ENCODE measurements around the gene HOATZ.

HOATZ gene

DNA sequence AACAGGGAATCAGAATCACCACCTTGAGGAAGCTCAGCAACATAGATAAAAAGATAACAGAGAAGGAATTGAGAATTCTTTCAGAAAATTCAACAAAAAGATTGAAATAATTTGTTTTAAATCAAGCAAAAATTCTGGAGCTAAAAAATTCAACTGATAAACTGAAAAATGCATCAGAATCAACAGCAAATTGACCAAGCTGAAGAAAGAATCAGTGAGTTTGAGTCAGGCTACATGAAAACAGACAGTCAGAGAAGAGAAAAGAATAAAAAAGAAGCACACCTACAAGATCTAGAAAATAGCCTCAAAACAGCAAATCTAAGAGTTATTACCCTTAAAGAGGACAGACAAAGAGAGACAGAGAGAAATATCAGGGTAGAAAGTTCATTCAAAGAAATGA lies 31.1 kb upstream of the HOATZ start:
- Histone ChIP-seq H3K27ac (ENCODE audit: insufficient read depth, low read depth, low read length, poor library complexity, severe bottlenecking) (no peak overlapping the region), H3K27me3 (ENCODE audit: control insufficient read depth, insufficient read depth, low read length, poor library complexity, severe bottlenecking) (no peaks in the 10 kb centered on the region), H3K36me3 (ENCODE audit: control insufficient read depth, insufficient read depth, low read length) (no peaks in the 10 kb centered on the region), H3K4me3 (ENCODE audit: insufficient read depth, low read depth, low read length) (no peak overlapping the region), H3K9me3 (ENCODE audit: control insufficient read depth, low read length) (peaks cover 6% of the 10 kb centered on the region), H3K4me1 (ENCODE audit: control insufficient read depth, insufficient read depth, low read length) (no peaks in the 10 kb centered on the region)

DNA sequence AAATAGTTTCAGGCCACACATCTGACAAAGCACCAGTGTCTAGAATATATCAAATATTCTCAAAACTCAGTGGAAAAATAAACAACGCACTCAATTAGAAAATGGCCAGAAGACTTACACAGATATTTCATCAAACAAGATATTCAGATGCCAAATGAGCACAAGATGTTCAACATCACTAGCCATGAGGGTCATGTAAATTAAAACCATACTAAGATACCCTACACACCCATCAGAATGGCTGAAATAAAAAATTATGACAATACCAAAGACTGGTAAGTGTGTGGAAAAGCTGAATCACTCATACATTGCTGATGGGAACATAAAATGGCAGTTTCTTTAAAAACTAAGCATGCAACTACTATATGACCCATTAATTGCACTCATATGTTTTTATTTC lies 24.1 kb upstream of the HOATZ start:
- WGBS, 2 experiments = 92 to 95% methylated on average over 1 of the region's 1 CpG
- Histone ChIP-seq H3K9me3 (ENCODE audit: control insufficient read depth, low read length) (peaks cover 3% of the 10 kb centered on the region), H3K4me3 (ENCODE audit: insufficient read depth, low read depth, low read length) (no peak overlapping the region), H3K27ac (ENCODE audit: insufficient read depth, low read depth, low read length, poor library complexity, severe bottlenecking) (no peak overlapping the region), H3K27me3 (ENCODE audit: control insufficient read depth, insufficient read depth, low read length, poor library complexity, severe bottlenecking) (peaks cover 48% of the 10 kb centered on the region), H3K4me1 (ENCODE audit: control insufficient read depth, insufficient read depth, low read length) (peaks cover 11% of the 10 kb centered on the region), H3K36me3 (ENCODE audit: control insufficient read depth, insufficient read depth, low read length) (no peaks in the 10 kb centered on the region)

DNA sequence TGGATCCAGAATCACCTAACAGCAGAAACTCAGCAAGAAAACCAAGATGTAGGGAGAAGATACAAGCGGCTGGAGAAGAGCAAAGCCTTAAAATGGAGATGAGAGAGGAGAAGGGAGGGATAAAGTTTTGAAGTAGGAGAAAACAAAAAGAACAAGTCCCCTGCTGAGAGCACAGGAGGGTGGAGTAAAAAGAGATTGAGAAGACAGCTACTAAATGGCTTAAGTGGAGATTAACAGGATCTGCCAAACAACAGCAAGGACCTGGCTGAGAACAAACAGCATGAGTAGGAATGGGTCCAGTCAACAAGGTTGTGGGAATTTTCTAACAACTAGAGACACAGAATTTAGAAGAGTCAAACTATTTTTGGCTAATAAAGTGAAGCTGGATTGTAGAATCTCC lies 20.5 kb upstream of the HOATZ start:
- peaks cover 11% of the 10 kb centered on the region for H3K4me1 ChIP-seq (ENCODE audit: control insufficient read depth, insufficient read depth, low read length)

DNA sequence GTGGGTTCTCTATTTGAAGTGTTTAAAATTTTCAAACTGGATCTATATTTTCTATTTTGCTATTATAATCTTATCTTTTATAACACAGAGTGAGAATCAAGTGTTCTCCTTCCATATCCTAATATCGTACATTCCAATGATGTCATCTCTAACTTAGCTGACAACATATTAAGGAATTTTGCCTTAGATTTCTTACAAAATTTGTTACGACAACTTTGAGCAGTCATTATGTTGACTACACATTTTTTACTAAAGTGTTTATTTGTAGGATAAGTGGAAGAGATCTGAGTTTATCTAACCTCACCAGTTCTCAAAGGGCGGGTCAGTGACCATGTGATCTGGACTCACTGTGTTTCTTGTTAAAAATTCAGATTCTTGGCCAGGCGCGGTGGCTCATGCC lies 15.1 kb upstream of the HOATZ start:
- Histone ChIP-seq H3K27ac (ENCODE audit: insufficient read depth, low read depth, low read length, poor library complexity, severe bottlenecking) (no peak overlapping the region), H3K27me3 (ENCODE audit: control insufficient read depth, insufficient read depth, low read length, poor library complexity, severe bottlenecking) (peaks cover 41% of the 10 kb centered on the region), H3K36me3 (ENCODE audit: control insufficient read depth, insufficient read depth, low read length) (no peaks in the 10 kb centered on the region), H3K9me3 (ENCODE audit: control insufficient read depth, low read length) (no peaks in the 10 kb centered on the region), H3K4me3 (ENCODE audit: insufficient read depth, low read depth, low read length) (no peak overlapping the region), H3K4me1 (ENCODE audit: control insufficient read depth, insufficient read depth, low read length) (peaks cover 3% of the 10 kb centered on the region)
- WGBS, 2 experiments = 87 to 91% methylated on average over 4 to 5 of the region's 5 CpGs

More for the DNA sequence above, 20.5 kb upstream of the HOATZ start:
- Histone ChIP-seq H3K36me3 (ENCODE audit: control insufficient read depth, insufficient read depth, low read length) (no peaks in the 10 kb centered on the region), H3K9me3 (ENCODE audit: control insufficient read depth, low read length) (no peaks in the 10 kb centered on the region), H3K4me3 (ENCODE audit: insufficient read depth, low read depth, low read length) (no peak overlapping the region), H3K27me3 (ENCODE audit: control insufficient read depth, insufficient read depth, low read length, poor library complexity, severe bottlenecking) (peaks cover 79% of the 10 kb centered on the region), H3K27ac (ENCODE audit: insufficient read depth, low read depth, low read length, poor library complexity, severe bottlenecking) (no peak overlapping the region)
- WGBS, 2 experiments = 15 to 18% methylated on average over 1 of the region's 1 CpG

DNA sequence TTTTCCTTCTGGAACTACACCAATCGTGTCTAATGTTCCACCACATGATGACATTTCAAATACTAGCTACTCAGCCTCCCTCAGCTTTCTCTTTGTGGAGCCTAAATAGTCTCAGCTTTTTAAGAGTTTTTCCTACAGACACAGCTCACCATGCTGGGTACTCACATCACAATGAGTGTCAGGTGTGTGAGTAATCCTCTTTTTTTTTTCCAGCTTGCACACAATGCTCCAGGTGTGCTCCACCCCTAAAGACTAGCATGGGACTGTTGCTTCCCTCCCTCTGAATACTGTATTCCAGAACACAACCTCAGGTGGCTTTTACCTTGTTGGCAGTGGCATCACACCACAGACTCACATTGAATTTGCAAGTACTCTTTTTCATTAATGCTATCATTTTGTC lies 14.1 kb upstream of the HOATZ start:
- no peaks in the 10 kb centered on the region for H3K4me1 ChIP-seq (ENCODE audit: control insufficient read depth, insufficient read depth, low read length)
- no peaks in the 10 kb centered on the region for H3K36me3 ChIP-seq (ENCODE audit: control insufficient read depth, insufficient read depth, low read length)
- no peaks in the 10 kb centered on the region for H3K9me3 ChIP-seq (ENCODE audit: control insufficient read depth, low read length)
- no peak overlapping the region for H3K27ac ChIP-seq (ENCODE audit: insufficient read depth, low read depth, low read length, poor library complexity, severe bottlenecking)
- WGBS, 2 experiments = 87 to 97% methylated on average over 1 of the region's 1 CpG
- H3K27me3 ChIP-seq (ENCODE audit: control insufficient read depth, insufficient read depth, low read length, poor library complexity, severe bottlenecking) = peaks cover 31% of the 10 kb centered on the region
- H3K4me3 ChIP-seq (ENCODE audit: insufficient read depth, low read depth, low read length) = no peak overlapping the region

DNA sequence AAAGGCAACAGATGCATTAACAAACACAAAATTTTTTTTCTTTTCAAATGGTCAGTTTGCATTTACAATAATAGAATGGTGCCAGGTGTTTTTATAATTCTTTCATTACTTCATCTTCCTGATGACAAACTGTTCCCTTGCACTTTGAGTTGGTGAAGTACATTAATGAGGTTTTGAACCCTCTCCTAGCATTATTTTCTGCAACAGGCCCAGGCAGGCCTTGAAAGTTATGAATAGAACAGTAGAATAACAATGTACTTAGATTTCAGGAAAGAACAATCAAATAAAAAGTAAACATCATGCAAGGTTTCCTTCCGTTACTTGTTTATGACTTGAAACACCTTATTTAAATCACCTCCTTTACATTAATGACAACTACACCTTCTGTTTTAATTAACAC lies 12.0 kb upstream of the HOATZ start:
- Histone ChIP-seq H3K4me3 (ENCODE audit: insufficient read depth, low read depth, low read length) (no peak overlapping the region), H3K36me3 (ENCODE audit: control insufficient read depth, insufficient read depth, low read length) (no peaks in the 10 kb centered on the region), H3K27me3 (ENCODE audit: control insufficient read depth, insufficient read depth, low read length, poor library complexity, severe bottlenecking) (peaks cover 10% of the 10 kb centered on the region), H3K9me3 (ENCODE audit: control insufficient read depth, low read length) (no peaks in the 10 kb centered on the region), H3K27ac (ENCODE audit: insufficient read depth, low read depth, low read length, poor library complexity, severe bottlenecking) (no peak overlapping the region), H3K4me1 (ENCODE audit: control insufficient read depth, insufficient read depth, low read length) (no peaks in the 10 kb centered on the region)
- 87 to 94% methylated on average over 1 of the region's 1 CpG for WGBS, 2 experiments

DNA sequence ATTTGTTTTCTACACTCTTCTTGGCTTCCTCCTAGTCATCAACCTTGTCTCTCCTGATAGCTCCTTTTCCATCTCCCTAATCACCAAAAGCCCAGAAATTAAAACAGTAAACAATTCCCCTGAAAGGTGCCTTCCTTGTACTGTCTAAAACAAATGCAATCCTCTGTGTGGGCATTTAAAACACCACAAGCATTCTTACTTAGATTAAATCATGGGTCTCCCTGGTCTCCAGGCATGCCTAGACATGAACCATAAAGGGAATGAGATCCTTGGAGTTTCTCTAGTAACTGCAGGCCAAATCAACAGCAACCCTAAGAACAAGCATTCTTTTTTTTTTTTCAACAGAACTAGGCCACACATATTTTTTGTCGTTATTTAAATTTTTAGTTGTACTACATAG lies 4.3 kb upstream of the HOATZ start:
- H3K9me3 ChIP-seq (ENCODE audit: control insufficient read depth, low read length) = no peaks in the 10 kb centered on the region
- no peaks in the 10 kb centered on the region for H3K4me1 ChIP-seq (ENCODE audit: control insufficient read depth, insufficient read depth, low read length)
- no peak overlapping the region for H3K4me3 ChIP-seq (ENCODE audit: insufficient read depth, low read depth, low read length)
- no peaks in the 10 kb centered on the region for H3K36me3 ChIP-seq (ENCODE audit: control insufficient read depth, insufficient read depth, low read length)
- WGBS, 2 experiments = no CpG with 5 or more reads among the region's 1 CpG
- H3K27me3 ChIP-seq (ENCODE audit: control insufficient read depth, insufficient read depth, low read length, poor library complexity, severe bottlenecking) = peaks cover 44% of the 10 kb centered on the region
- no peak overlapping the region for H3K27ac ChIP-seq (ENCODE audit: insufficient read depth, low read depth, low read length, poor library complexity, severe bottlenecking)

DNA sequence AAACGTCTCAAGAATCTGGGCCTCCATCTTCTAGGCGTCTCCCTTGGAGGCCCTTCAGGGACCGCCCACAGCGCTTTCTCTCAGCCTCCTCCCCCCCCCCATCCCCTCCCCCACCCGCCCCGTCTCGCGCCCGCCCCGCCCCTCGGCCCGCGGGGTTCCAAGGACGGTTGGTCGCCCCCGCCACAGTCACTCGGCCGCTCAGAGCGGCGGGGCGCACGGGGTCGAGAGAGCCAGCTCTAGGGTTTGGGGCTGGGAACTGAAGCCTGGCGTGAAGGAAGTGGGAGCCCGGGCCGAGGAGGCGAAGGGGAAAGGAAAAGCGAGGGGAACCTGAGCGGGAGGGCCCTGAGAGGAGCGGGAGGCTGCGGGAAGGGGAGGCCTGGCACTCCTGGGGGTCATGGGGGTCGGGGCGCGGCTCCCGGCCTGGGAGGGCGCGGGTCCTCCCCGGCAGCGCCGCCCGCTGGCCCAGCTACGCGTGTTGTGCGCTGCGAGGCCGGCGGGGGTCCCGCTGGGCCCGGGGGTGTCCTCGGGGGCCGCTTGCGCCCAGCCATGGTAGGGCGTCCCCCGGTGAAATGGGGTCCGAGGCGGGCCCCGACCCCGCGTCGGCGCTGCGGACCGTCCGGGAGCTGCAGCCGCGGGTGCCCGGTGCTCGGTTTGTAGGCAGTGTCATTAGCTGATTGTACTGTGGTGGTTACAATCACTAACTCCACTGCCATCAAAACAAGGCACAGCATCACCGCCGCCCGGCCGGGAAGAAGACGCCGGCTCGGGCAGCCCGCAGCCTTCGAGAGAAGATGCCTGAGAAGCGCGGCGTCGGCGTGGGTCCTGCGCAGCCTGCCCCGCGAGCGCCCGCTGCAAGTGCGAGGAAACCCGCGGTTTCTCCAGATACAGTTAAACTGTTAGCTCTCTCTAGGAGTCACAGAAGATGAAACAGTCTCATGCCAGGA lies 2.0 kb upstream of the HOATZ start, which contains the start of gene BTG4:
Gene BTG4 (minus strand): TSS at position 91 of the 944 bp plus-strand sequence. CDS start 13,610 bp downstream, outside the sequence.
- Histone ChIP-seq H3K27ac (ENCODE audit: insufficient read depth, low read depth, low read length, poor library complexity, severe bottlenecking) (no peak within 1 kb of the TSS), H3K36me3 (ENCODE audit: control insufficient read depth, insufficient read depth, low read length) (no peaks in the 10 kb centered on the region), H3K9me3 (ENCODE audit: control insufficient read depth, low read length) (no peaks in the 10 kb centered on the region), H3K4me3 (ENCODE audit: insufficient read depth, low read depth, low read length) (peak within 1 kb of the TSS; percentile 45), H3K27me3 (ENCODE audit: control insufficient read depth, insufficient read depth, low read length, poor library complexity, severe bottlenecking) (peaks cover 46% of the 10 kb centered on the region), H3K4me1 (ENCODE audit: control insufficient read depth, insufficient read depth, low read length) (no peaks in the 10 kb centered on the region)
- WGBS, 2 experiments = 2% methylated on average over 84 to 88 of the region's 90 CpGs

DNA sequence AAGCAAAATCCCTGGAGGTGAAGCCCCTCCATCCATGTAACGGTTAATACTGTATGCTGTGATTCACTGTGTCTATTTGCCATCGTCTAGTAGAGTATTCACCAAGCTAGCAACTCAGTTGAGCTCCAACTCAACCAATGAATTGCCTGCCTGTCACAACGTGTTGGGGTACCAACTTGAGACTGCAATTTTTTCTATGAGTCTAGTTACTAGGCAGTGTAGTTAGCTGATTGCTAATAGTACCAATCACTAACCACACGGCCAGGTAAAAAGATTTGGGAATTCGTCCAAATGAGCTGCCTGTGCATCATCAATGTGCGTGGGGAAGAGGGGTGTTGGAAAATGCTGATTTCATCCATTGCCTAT lies 1.4 kb upstream of the HOATZ start:
- Histone ChIP-seq H3K9me3 (ENCODE audit: control insufficient read depth, low read length) (no peaks in the 10 kb centered on the region), H3K27ac (ENCODE audit: insufficient read depth, low read depth, low read length, poor library complexity, severe bottlenecking) (no peak overlapping the region), H3K4me1 (ENCODE audit: control insufficient read depth, insufficient read depth, low read length) (no peaks in the 10 kb centered on the region), H3K36me3 (ENCODE audit: control insufficient read depth, insufficient read depth, low read length) (no peaks in the 10 kb centered on the region), H3K4me3 (ENCODE audit: insufficient read depth, low read depth, low read length) (no peak overlapping the region), H3K27me3 (ENCODE audit: control insufficient read depth, insufficient read depth, low read length, poor library complexity, severe bottlenecking) (peaks cover 46% of the 10 kb centered on the region)
- WGBS, 2 experiments = 27 to 29% methylated on average over 5 of the region's 6 CpGs

DNA sequence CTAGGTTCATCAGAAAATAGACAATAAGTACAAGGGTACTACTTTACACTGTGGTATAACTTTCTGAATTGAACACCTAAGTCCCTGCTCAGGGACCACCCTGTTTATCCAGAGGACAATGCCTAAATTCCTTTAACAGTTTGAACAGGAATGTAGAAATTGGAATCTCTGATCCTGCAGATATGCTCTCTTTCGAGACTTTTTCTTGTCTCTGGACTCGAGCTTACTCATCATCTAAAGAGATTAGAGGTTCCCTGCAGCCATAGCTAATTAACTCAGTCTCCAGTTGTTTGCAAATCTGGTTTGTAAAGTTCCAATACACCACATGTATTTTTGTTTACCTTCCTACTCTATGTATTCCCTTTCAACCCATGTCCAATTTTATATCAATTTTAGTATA lies 1.0 kb downstream of the HOATZ start:
- no peaks in the 10 kb centered on the region for H3K4me1 ChIP-seq (ENCODE audit: control insufficient read depth, insufficient read depth, low read length)
- H3K9me3 ChIP-seq (ENCODE audit: control insufficient read depth, low read length) = no peaks in the 10 kb centered on the region
- no peaks in the 10 kb centered on the region for H3K36me3 ChIP-seq (ENCODE audit: control insufficient read depth, insufficient read depth, low read length)
- H3K4me3 ChIP-seq (ENCODE audit: insufficient read depth, low read depth, low read length) = no peak overlapping the region
- no peak overlapping the region for H3K27ac ChIP-seq (ENCODE audit: insufficient read depth, low read depth, low read length, poor library complexity, severe bottlenecking)
- 40 to 62% methylated on average over 2 of the region's 2 CpGs for WGBS, 2 experiments
- H3K27me3 ChIP-seq (ENCODE audit: control insufficient read depth, insufficient read depth, low read length, poor library complexity, severe bottlenecking) = peaks cover 46% of the 10 kb centered on the region
